Skeletal muscle tissue (tissue), 4 donors: ENCODE data around the gene LDHAL6B. TPM values are rescaled to one million over a fixed set of nuclear protein-coding genes. Genes with fewer than 3 reads are reported as not detected.

Experiments used
- H3K27ac ChIP-seq: one replicate; pipeline ENCODE4 v1.7.0; 2013; ENCODE audit warnings: mild to moderate bottlenecking, low read depth, low read length, inconsistent platforms
- H3K27me3 ChIP-seq, 3 donors: one replicate each; pipeline ENCODE4 v1.7.0; 2013; ENCODE audit warnings: low read length in 3 of 3; ENCODE audit not compliant: control insufficient read depth in 3 of 3, insufficient read depth in 3 of 3
- H3K36me3 ChIP-seq, 3 donors: one replicate each; pipeline ENCODE4 v1.7.0; 2013; ENCODE audit warnings: low read length in 3 of 3; ENCODE audit not compliant: control insufficient read depth in 3 of 3, insufficient read depth in 3 of 3
- H3K4me1 ChIP-seq, 3 donors: one replicate each; pipeline ENCODE4 v1.7.0; 2013; ENCODE audit warnings: low read length in 3 of 3, mild to moderate bottlenecking in 3 of 3; ENCODE audit not compliant: control insufficient read depth in 3 of 3, insufficient read depth in 3 of 3
- H3K4me3 ChIP-seq, 3 donors: one replicate each; pipeline ENCODE4 v1.7.0; 2013; ENCODE audit warnings: low read length in 3 of 3
- H3K9ac ChIP-seq, 3 donors: one replicate each; pipeline ENCODE4 v1.7.0; 2013; ENCODE audit warnings: low read length in 3 of 3, mild to moderate bottlenecking in 3 of 3, moderate library complexity in 2 of 3, low read depth in 1 of 3
- H3K9me3 ChIP-seq, 3 donors: one replicate each; pipeline ENCODE4 v1.7.0; 2013; ENCODE audit warnings: low read length in 3 of 3; ENCODE audit not compliant: control insufficient read depth in 3 of 3
- total RNA-seq: library from RNA; depleted of rRNA; stranded (reverse); fragments of >200 nt; gene quantifications from one replicate; pipeline ENCODE4 v1.2.3, GENCODE V29; 2014
- donor health status: Osteomylitis.

The LDHAL6B gene
- total RNA-seq, 1 donor from 2014 or later = not detected

DNA sequence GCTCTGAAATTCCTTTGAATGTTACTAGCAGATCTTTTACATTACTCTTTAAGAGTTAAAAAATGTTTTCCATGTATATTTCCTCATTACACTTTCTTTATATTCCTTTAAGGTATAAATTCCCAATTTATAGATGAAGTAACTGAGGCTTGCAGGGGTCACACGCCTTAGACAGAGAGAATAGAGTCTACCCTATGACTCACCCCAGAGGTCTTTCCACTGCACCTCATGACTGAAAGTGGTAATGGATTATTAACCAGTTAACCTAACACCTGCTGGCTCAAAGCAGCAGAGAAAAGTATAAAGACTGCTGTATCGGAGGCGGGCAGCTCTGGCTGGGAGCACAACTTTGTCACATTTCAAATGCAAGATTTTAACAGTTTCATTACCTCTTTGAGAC, 37.7 kb downstream of the LDHAL6B start:
- H3K27me3 ChIP-seq = no peaks in the 10 kb centered on the region
- no peak overlapping the region for H3K4me3 ChIP-seq
- H3K4me1 ChIP-seq = peaks cover 2 to 9% (median 6%) of the 10 kb centered on the region in 3 donors
- no peaks in the 10 kb centered on the region for H3K9me3 ChIP-seq
- H3K9ac ChIP-seq = no peak overlapping the region
- no peaks in the 10 kb centered on the region for H3K36me3 ChIP-seq
- no peak overlapping the region for H3K27ac ChIP-seq

- H3K27me3 ChIP-seq = no peaks in the 10 kb centered on the region
Observed at GRCh38 chr15:59245559-59245958, 38.9 kb downstream of the LDHAL6B start.

DNA sequence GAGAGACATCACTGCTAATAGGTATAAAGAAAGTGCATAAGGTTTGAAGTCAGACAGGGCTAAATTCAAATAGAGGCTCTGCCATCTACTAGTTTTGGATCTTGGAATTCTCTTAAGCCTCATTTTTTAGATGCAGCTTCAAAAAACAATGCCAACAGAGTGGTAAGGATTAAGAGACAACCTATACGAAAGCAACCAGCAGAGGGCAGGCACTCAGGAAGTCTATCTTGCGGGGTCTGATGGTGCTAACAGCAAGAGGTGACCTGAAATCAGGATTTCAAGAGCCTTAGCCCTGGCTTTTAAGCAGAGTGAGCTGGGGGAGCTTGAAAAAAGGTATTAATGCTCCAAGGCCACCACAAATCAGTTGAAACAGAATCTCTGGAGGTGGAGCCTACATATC, 40.7 kb downstream of the LDHAL6B start:
- no peaks in the 10 kb centered on the region for H3K27me3 ChIP-seq
- no peaks in the 10 kb centered on the region for H3K36me3 ChIP-seq
- H3K4me3 ChIP-seq = no peak overlapping the region
- H3K27ac ChIP-seq = no peak overlapping the region
- H3K4me1 ChIP-seq = peaks cover 0 to 4% (median 2%) of the 10 kb centered on the region in 3 donors
- H3K9me3 ChIP-seq = no peaks in the 10 kb centered on the region
- H3K9ac ChIP-seq = no peak overlapping the region

More at GRCh38 chr15:59245559-59245958, 38.9 kb downstream of the LDHAL6B start:
- no peak overlapping the region for H3K9ac ChIP-seq
- H3K9me3 ChIP-seq = no peaks in the 10 kb centered on the region
- H3K4me3 ChIP-seq = no peak overlapping the region
- H3K4me1 ChIP-seq = peaks cover 5 to 9% (median 6%) of the 10 kb centered on the region in 3 donors
- no peaks in the 10 kb centered on the region for H3K36me3 ChIP-seq
- no peak overlapping the region for H3K27ac ChIP-seq

- H3K36me3 ChIP-seq = no peaks in the 10 kb centered on the region
- H3K4me1 ChIP-seq = peaks cover 0 to 4% (median 2%) of the 10 kb centered on the region in 3 donors
- no peak overlapping the region for H3K27ac ChIP-seq
- H3K9ac ChIP-seq = no peak overlapping the region
- H3K9me3 ChIP-seq = no peaks in the 10 kb centered on the region
- no peaks in the 10 kb centered on the region for H3K27me3 ChIP-seq
- H3K4me3 ChIP-seq = no peak overlapping the region
Observed at GRCh38 chr15:59249816-59250215, 43.2 kb downstream of the LDHAL6B start.

GRCh38 chr15:59250249-59250648, 43.6 kb downstream of the LDHAL6B start:
- Histone ChIP-seq H3K9ac (no peak overlapping the region), H3K27me3 (no peaks in the 10 kb centered on the region), H3K27ac (no peak overlapping the region), H3K4me3 (no peak overlapping the region), H3K4me1 (peaks cover 0 to 4% (median 2%) of the 10 kb centered on the region in 3 donors), H3K9me3 (no peaks in the 10 kb centered on the region), H3K36me3 (no peaks in the 10 kb centered on the region)

GRCh38 chr15:59251001-59251845, 44.6 kb downstream of the LDHAL6B start:
- H3K36me3 ChIP-seq = no peaks in the 10 kb centered on the region
- no peak overlapping the region for H3K9ac ChIP-seq
- no peak overlapping the region for H3K27ac ChIP-seq
- H3K4me1 ChIP-seq = peaks cover 0 to 4% (median 2%) of the 10 kb centered on the region in 3 donors
- no peaks in the 10 kb centered on the region for H3K27me3 ChIP-seq
- H3K9me3 ChIP-seq = no peaks in the 10 kb centered on the region
- no peak overlapping the region for H3K4me3 ChIP-seq

- no peak overlapping the region for H3K9ac ChIP-seq
- peaks cover 0 to 4% (median 2%) of the 10 kb centered on the region in 3 donors for H3K4me1 ChIP-seq
- no peaks in the 10 kb centered on the region for H3K9me3 ChIP-seq
- no peaks in the 10 kb centered on the region for H3K27me3 ChIP-seq
- H3K36me3 ChIP-seq = peaks cover 0 to under 1% (median 0%) of the 10 kb centered on the region in 3 donors
- H3K4me3 ChIP-seq = no peak overlapping the region
- H3K27ac ChIP-seq = no peak overlapping the region
Observed at GRCh38 chr15:59252137-59252536, 45.5 kb downstream of the LDHAL6B start.

DNA sequence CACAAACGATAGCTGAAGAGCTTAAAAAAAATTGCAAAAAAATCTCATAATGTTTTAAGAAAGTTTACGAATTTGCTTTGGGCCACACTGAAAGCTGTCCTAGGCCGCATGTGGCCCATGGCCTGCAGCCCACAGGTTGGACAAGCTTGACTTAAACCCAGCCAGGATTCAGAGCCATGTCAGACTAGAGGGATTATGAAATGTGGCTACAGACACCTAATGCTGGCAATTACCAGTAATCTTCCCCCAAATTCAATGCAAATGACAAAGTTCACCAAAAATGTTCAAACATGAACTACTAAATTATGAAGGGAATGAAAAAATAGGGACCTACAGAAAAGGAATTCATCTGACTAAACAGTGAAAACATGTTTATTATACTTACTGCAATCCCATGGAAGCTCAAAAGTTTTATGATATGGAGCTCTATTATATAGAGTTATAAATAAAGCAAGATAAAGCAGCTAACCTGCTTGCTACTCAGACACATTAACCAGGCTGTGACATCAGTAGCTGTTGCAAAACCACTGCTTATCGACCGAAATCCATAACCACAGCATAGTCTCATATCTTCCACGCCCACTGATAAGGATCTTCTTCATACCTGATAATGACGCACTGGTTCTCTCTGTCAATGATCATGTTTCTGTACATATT, 49.2 kb downstream of the LDHAL6B start:
- Histone ChIP-seq H3K36me3 (peaks cover 0 to 6% (median 4%) of the 10 kb centered on the region in 3 donors), H3K9ac (no peak overlapping the region), H3K4me1 (no peaks in the 10 kb centered on the region), H3K27me3 (no peaks in the 10 kb centered on the region), H3K4me3 (no peak overlapping the region), H3K9me3 (no peaks in the 10 kb centered on the region), H3K27ac (no peak overlapping the region)

GRCh38 chr15:59256482-59256881, 49.8 kb downstream of the LDHAL6B start:
- H3K4me3 ChIP-seq = no peak overlapping the region
- H3K9me3 ChIP-seq = no peaks in the 10 kb centered on the region
- peaks cover 0 to 6% (median 4%) of the 10 kb centered on the region in 3 donors for H3K36me3 ChIP-seq
- H3K27ac ChIP-seq = no peak overlapping the region
- H3K4me1 ChIP-seq = no peaks in the 10 kb centered on the region
- H3K9ac ChIP-seq = no peak overlapping the region
- no peaks in the 10 kb centered on the region for H3K27me3 ChIP-seq

GRCh38 chr15:59257140-59257539, 50.5 kb downstream of the LDHAL6B start:
- no peaks in the 10 kb centered on the region for H3K4me1 ChIP-seq
- no peaks in the 10 kb centered on the region for H3K27me3 ChIP-seq
- no peak overlapping the region for H3K27ac ChIP-seq
- H3K4me3 ChIP-seq = no peak overlapping the region
- H3K36me3 ChIP-seq = peaks cover 0 to 6% (median 4%) of the 10 kb centered on the region in 3 donors
- no peak overlapping the region for H3K9ac ChIP-seq
- H3K9me3 ChIP-seq = no peaks in the 10 kb centered on the region
